ENCODE measurements around the gene PDE4D. TPM values are rescaled to one million over a fixed set of nuclear protein-coding genes. Genes with fewer than 3 reads are reported as not detected.

PDE4D gene
- total RNA-seq, 1 experiment from 2014 or later: 5.3 TPM

- no peak for DNase-seq
- H3K4me3 ChIP-seq (ENCODE audit: insufficient read depth, low read depth, low read length): no peak overlapping the region
- no peaks in the 10 kb centered on the region for H3K36me3 ChIP-seq (replicated peaks; ENCODE audit: control insufficient read depth, insufficient read depth, low read length)
- no peaks in the 10 kb centered on the region for H3K27me3 ChIP-seq (ENCODE audit: control insufficient read depth, insufficient read depth, low read length)
These were observed 276.2 kb downstream of the PDE4D start for GRCh38 chr5:59617186-59617771.

DNA sequence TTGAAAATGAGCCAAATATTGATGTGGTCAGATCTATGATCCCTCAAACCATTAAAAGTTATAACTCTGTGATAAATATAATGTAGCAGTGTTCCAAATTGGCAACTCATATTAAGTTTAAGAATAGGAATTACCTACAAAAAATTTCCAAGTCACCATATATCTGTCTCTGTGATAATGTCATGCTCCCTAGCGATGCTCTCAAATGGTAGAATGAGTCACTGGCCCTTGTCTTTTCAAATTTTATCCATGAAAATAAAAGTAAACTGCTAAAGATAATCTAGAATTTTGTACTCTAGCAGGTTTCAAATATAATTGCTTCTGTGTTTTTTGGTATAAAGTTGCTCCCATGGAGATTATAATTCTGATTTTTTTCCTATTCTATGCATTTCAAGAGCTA is 277.1 kb downstream of the PDE4D start:
- Histone ChIP-seq H3K36me3 (replicated peaks; ENCODE audit: control insufficient read depth, insufficient read depth, low read length) (no peaks in the 10 kb centered on the region), H3K27me3 (ENCODE audit: control insufficient read depth, insufficient read depth, low read length) (no peaks in the 10 kb centered on the region), H3K4me3 (ENCODE audit: insufficient read depth, low read depth, low read length) (no peak overlapping the region)
- DNase-seq: no peak

DNA sequence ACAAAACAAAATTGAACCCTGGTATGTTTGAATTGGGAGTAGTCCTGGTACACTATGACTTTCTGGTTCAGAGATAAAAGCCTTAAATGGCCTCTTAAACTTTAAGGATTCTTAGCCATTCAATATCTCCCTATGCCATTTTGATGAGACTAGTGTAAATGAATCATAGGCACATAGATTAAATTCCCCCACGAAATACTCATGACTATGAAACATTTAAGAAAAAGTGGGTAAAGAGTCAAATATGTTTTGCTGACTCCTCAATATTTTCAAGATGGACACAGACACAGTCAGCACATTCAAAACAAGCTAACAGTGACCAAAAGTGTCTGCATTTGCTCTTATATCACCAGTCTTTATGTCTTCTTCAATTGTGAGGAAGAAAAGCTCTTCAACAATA is 278.3 kb downstream of the PDE4D start:
- H3K36me3 ChIP-seq (replicated peaks; ENCODE audit: control insufficient read depth, insufficient read depth, low read length): no peaks in the 10 kb centered on the region
- H3K4me3 ChIP-seq (ENCODE audit: insufficient read depth, low read depth, low read length): no peak overlapping the region
- no peak for DNase-seq
- no peaks in the 10 kb centered on the region for H3K27me3 ChIP-seq (ENCODE audit: control insufficient read depth, insufficient read depth, low read length)

GRCh38 chr5:59609501-59610265 is 283.8 kb downstream of the PDE4D start:
- Histone ChIP-seq H3K4me3 (ENCODE audit: insufficient read depth, low read depth, low read length) (no peak overlapping the region), H3K36me3 (replicated peaks; ENCODE audit: control insufficient read depth, insufficient read depth, low read length) (no peaks in the 10 kb centered on the region), H3K27me3 (ENCODE audit: control insufficient read depth, insufficient read depth, low read length) (no peaks in the 10 kb centered on the region)
- DNase-seq: no peak

GRCh38 chr5:59608745-59609144 is 284.8 kb downstream of the PDE4D start:
- DNase-seq: no peak
- H3K27me3 ChIP-seq (ENCODE audit: control insufficient read depth, insufficient read depth, low read length): no peaks in the 10 kb centered on the region
- no peak overlapping the region for H3K4me3 ChIP-seq (ENCODE audit: insufficient read depth, low read depth, low read length)
- H3K36me3 ChIP-seq (replicated peaks; ENCODE audit: control insufficient read depth, insufficient read depth, low read length): no peaks in the 10 kb centered on the region

GRCh38 chr5:59607138-59607765 is 286.3 kb downstream of the PDE4D start:
- no peak for DNase-seq
- Histone ChIP-seq H3K4me3 (ENCODE audit: insufficient read depth, low read depth, low read length) (no peak overlapping the region), H3K27me3 (ENCODE audit: control insufficient read depth, insufficient read depth, low read length) (no peaks in the 10 kb centered on the region)

DNA sequence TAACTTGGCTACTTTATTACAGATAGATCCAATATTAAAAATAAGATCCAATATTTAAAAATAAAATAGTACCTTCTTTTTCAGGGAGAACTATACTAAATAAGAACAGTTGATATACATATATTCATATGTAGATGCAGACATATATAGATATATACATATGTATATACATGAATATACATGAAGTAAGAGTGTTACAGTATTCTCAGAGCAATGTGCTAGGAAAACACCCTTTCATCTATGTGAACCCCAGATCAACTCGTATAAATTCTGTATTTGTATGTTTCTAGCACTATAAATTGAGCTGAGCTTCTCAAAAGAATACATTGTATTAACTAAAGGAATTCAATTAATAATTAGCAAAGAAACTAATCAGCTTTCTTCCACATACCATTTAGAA is 287.6 kb downstream of the PDE4D start:
- Histone ChIP-seq H3K4me3 (ENCODE audit: insufficient read depth, low read depth, low read length) (no peak overlapping the region), H3K27me3 (ENCODE audit: control insufficient read depth, insufficient read depth, low read length) (no peaks in the 10 kb centered on the region), H3K36me3 (replicated peaks; ENCODE audit: control insufficient read depth, insufficient read depth, low read length) (no peaks in the 10 kb centered on the region)
- no peak for DNase-seq

More at GRCh38 chr5:59607138-59607765, 286.3 kb downstream of the PDE4D start:
- no peaks in the 10 kb centered on the region for H3K36me3 ChIP-seq (replicated peaks; ENCODE audit: control insufficient read depth, insufficient read depth, low read length)

GRCh38 chr5:59604111-59604510 is 289.4 kb downstream of the PDE4D start:
- H3K4me3 ChIP-seq (ENCODE audit: insufficient read depth, low read depth, low read length): no peak overlapping the region
- H3K27me3 ChIP-seq (ENCODE audit: control insufficient read depth, insufficient read depth, low read length): no peaks in the 10 kb centered on the region
- DNase-seq: no peak
- H3K36me3 ChIP-seq (replicated peaks; ENCODE audit: control insufficient read depth, insufficient read depth, low read length): no peaks in the 10 kb centered on the region

- Histone ChIP-seq H3K4me3 (ENCODE audit: insufficient read depth, low read depth, low read length) (no peak overlapping the region), H3K36me3 (replicated peaks; ENCODE audit: control insufficient read depth, insufficient read depth, low read length) (no peaks in the 10 kb centered on the region), H3K27me3 (ENCODE audit: control insufficient read depth, insufficient read depth, low read length) (no peaks in the 10 kb centered on the region)
- DNase-seq: no peak
These were observed 292.5 kb downstream of the PDE4D start for GRCh38 chr5:59600998-59601397.

DNA sequence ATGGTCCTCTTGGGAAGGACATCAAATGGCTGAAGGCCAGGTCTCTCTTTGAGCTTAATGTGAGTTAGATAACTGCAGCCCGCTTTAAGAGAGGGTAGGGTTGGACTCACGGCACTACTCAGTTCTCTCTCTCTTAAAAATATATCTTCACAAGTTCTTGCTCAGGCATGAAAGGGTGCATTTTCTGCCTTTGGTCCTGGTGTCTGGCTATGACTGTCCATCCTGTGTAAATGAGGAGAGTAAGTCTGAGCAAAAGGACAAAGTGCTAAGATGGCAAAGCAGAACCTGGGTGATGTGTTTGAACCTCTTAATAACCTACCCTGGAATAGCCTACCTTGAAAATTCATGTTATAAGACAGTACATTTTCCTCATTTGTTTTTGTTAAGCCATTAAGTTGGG is 293.4 kb downstream of the PDE4D start:
- DNase-seq: no peak
- H3K27me3 ChIP-seq (ENCODE audit: control insufficient read depth, insufficient read depth, low read length): no peaks in the 10 kb centered on the region
- no peaks in the 10 kb centered on the region for H3K36me3 ChIP-seq (replicated peaks; ENCODE audit: control insufficient read depth, insufficient read depth, low read length)
- H3K4me3 ChIP-seq (ENCODE audit: insufficient read depth, low read depth, low read length): no peak overlapping the region

DNA sequence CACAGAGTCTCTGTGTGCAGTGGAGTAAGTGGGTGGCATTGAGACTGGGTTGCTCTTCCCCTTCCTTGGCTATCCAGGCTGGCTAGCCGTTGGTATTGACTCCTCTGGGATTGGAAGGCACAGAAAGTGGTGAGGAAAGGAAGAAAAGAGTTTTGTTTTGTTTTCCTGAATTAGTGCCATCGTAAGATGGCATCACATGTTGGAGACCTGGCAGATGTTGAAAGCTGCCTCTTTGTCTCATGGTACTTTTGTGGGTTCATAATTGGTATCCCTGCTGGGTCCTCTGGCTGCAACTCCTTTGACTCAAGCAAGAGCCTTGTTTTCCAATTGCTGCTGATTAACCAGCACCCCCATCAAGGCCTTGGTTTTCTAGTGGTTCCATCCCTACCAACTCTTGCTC is 293.8 kb downstream of the PDE4D start:
- no peak for DNase-seq
- Histone ChIP-seq H3K36me3 (replicated peaks; ENCODE audit: control insufficient read depth, insufficient read depth, low read length) (no peaks in the 10 kb centered on the region), H3K4me3 (ENCODE audit: insufficient read depth, low read depth, low read length) (no peak overlapping the region), H3K27me3 (ENCODE audit: control insufficient read depth, insufficient read depth, low read length) (no peaks in the 10 kb centered on the region)

DNA sequence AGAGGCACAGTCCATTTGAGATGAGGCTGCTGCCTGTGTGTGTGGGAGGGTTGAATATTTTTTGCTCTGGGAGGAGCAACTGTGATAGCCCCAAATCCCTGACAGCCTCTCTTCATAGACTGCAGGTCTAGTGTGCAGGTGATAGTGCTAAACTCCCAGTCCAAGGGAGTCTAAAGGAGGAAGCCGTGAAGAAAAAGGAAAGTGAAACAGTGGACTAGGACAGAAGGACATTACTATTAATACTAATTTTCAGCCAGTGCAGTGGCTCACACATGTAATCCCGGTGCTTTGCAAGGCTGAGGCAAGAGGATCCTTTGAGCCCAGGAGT is 295.0 kb downstream of the PDE4D start:
- no peak for DNase-seq
- H3K36me3 ChIP-seq (replicated peaks; ENCODE audit: control insufficient read depth, insufficient read depth, low read length): no peaks in the 10 kb centered on the region
- H3K27me3 ChIP-seq (ENCODE audit: control insufficient read depth, insufficient read depth, low read length): no peaks in the 10 kb centered on the region
- H3K4me3 ChIP-seq (ENCODE audit: insufficient read depth, low read depth, low read length): no peak overlapping the region

GRCh38 chr5:59597690-59598546 is 295.6 kb downstream of the PDE4D start:
- no peak overlapping the region for H3K4me3 ChIP-seq (ENCODE audit: insufficient read depth, low read depth, low read length)
- H3K36me3 ChIP-seq (replicated peaks; ENCODE audit: control insufficient read depth, insufficient read depth, low read length): no peaks in the 10 kb centered on the region
- DNase-seq: no peak
- no peaks in the 10 kb centered on the region for H3K27me3 ChIP-seq (ENCODE audit: control insufficient read depth, insufficient read depth, low read length)

- DNase-seq: no peak
- no peaks in the 10 kb centered on the region for H3K36me3 ChIP-seq (replicated peaks; ENCODE audit: control insufficient read depth, insufficient read depth, low read length)
- no peak overlapping the region for H3K4me3 ChIP-seq (ENCODE audit: insufficient read depth, low read depth, low read length)
- H3K27me3 ChIP-seq (ENCODE audit: control insufficient read depth, insufficient read depth, low read length): no peaks in the 10 kb centered on the region
These were observed 296.8 kb downstream of the PDE4D start for GRCh38 chr5:59596586-59597350.

Measured in H7 (cell line).